ENCODE measurements around the gene DDX24.
"Not testable (repeated sequence)": the region's sequence is repeated elsewhere in the genome, so short reads cannot be mapped to it uniquely, and the experiment has no call there.

The DDX24 gene

DNA sequence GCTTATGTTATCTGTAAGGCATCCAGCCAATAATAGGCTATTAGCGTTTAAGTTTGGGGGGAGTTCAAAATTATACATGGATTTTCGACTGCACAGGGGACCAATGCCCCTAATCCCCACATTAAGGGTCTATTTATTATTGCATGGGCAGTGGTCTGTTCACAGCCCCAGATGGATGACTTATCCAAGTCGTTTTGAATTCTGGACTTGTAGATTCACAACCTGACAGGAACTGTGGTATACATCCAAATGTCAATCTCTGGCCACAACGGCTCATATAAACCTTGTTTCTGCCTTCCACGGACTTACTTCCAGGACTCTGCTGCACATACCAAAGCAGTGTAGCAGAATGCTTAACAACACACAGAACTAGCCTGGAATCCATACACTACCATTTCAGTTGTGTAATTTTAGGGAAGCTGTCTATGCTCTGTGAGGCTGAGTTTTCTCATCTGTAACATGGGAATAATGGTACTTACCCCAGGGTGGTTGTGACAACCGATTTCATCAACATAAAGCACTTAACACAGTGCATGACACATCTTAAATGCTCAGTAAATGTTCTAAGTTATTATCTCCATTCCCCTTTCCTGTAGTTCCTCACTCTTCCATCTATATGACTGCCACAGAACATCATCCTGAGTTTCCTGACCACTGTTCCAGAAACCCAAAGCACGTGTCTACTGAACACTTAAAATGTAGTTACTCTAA lies 3.7 kb downstream of the DDX24 start:
- no peak for FAIRE-seq

DNA sequence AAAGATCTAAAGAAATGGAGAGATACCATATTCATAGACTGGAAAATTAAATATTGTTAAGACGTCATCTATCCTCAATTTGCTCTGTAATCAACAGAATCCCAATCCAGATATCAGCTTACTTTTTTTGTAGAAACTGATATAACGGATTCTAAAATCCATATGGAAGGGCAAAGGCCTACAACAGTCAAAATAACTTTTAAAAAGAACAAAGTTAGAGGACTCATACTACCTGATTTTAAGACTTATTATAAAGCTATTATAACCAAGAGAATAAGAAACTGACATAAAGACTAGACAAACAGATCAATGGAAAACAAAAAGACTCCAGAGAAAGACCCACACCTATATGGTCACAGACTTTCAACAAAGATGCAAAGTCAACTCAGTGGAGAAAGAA lies 6.0 kb downstream of the DDX24 start:
- FAIRE-seq = no peak

DNA sequence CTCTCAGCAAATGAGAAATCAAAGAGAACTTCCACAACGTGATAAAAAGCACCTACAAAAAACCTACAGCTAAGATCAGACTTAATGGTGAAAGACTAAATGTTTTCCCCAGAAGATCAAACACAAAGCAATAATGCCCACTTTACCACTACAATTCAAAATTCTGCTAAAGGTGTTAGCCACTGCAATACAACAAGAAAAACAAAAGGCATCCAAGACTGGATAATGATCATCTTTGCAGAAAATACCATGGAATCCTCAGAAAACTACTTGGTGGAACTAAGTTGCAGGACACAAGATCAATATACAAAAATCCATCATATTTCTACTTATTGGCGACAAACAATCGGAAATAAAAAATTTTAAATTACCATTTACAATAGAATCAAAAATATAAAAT lies 6.5 kb downstream of the DDX24 start:
- FAIRE-seq = no peak

DNA sequence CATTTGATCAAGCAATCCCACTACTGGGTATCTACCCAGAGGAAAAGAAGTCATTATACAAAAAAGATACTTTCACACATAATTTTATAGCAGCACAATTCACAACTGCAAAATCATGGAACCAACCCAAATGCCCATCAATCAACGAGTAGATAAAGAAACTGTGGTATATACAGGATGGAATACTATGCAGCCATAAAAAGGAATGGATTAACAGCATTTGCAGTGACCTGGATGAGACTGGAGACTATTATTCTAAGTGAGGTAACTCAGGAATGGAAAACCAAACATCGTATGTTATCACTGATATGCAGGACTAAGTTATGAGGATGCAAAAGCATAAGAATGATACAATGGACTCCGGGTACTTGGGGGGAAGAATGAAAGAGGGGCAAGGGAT lies 8.9 kb downstream of the DDX24 start:
- not testable (repeated sequence) for FAIRE-seq

DNA sequence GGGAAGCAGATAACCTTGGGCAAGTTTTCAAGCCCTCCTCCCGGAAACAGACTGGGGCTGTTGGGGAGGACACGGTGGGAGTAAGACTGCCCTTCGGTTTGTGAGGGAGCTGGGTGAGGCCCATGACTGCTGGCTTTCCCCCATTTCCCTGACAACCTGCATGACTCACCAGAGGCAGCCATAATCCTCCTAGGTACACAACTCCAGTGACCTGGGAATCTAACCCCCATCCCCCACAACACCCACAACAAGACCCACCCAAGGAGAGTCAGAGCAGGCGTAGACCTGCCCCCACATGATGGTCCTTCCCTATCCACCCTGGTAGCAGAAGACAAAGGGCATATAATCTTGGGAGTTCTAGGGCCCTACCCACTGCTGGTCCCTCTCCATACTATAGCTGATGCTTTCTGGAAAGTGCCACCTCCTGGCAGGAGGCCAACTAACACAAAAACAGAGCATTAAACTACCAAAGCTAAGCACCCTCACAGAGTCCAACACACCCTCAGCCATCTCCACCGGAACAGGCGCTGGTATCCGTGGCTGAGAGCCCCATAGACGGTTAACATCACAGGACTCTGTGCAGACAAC lies 14.8 kb downstream of the DDX24 start:
- FAIRE-seq = no peak

DNA sequence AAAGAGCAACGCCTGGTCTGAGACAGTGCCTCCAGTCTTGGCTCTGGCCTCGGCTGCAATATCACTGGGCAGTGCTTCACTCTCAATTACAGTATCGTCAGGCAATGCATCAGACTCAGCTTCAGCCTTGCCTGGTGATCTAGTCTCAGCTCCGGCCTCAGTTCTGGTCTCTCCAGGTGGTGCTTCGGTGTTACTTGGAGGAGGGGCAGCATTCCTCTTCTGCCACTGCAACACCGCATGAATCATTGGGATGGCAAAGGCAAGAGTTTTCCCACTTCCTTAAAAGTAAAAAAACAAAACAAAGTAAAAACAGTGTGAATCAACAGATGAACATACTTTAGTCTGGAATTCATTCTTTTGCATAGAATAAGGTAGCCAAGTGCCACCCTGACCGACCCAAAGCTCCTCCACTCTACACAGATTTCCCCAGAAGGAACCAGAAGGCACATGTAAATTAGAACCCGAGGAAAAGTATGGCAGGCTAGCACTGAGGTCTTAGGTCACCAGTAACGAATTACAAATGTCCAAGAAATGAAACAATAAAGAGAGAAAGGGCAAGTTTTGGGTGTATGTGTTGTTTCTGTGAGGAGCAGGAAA lies 18.6 kb downstream of the DDX24 start:
- no peak for FAIRE-seq

DNA sequence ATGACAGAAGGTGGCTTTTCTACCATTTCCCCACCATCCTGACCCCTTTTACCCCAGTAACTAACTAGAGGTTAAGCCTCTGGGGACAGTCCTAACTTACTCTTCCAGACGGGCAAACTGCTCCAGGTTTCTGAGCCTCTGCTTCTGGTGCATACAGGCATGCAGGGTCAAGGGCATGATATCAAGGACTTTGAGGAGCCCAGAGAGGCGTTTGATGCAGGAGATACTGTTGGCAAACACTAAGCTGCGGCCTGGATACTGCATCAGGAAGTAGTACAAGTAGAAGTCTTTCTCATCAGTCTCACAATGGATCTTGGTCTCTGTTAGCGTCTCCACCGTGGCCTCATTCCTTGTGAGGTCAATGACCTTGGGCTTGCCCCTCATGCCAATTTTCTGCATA lies 21.0 kb downstream of the DDX24 start:
- FAIRE-seq = no peak

DNA sequence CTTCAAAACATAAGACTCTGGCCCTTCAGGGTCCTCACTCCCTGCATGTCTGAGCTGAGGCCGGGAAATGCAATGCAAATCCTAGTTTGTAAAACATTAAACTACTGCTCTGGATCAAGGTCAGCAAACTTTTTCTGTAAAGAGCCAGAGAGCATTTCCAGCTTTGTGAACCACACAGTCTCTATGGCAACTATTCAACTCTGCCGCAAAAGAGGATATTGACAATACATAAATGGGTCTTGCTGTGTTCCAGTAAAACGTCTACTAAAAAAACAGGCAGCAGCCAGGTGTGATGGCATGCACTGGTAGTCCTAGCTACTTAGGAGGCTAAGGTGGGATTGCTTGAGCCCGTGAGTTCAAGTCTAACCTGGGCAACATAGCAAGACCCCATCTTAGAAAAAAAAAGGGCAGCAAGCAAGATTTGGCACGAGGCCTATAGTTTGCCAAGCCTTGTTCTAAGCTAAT lies 22.3 kb downstream of the DDX24 start:
- FAIRE-seq = no peak

DNA sequence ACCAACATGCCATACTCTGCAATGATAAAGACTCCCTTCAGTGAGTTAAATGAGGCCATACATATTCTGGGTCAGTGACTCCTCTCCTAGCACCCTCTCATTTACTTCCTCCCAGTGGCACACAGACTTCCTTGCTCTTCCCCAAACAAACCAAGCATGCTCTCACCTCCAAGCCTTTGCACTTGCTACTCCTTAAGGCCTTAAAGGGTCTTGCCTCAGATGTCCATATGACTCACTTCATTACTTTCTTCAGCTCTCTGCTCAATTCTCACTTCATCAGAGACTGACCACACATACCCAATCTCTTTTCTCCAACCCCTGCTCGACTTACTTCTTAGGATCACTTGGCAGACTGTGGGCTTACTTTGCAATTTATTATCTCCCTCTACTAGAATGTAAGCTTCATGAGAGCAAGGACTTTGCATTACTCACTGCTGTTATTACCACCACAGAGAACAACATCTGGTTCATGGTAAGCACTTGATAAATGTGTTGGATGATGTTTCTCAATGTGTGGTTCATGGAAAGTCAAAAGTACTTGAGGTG lies 22.8 kb downstream of the DDX24 start:
- FAIRE-seq = no peak

DNA sequence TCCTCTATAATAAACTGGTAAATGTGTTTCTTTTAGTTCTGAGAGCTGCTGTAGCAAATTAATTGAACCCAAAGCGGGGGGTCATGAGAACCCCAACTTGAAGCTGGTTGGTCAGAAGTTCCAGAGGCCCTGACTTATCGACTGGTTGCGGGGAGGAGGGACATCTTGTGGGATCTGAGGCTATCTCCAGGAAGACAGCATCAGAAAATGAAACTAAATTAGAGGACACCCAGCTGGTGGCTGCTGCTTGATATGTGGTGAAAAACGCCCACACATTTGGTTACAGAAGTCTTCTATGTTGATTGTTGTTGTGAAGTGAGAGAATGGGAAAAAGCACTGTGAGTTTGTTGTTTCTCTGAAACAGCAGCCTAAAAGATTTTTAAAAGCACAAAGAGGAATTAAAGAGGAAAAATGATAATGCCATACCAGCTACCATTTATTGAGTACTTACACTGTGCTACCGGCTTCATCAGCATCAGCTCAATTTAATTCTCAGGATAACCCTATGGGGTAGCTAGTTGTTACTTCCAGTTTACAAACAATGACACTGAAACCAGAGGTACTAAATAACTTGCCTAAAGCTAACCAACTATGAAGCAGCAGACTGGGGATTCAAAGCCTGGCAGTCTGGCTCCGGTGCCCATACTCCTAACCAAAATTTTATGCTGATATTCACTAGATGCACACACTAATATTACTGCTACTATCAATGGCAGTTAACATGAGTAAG lies 24.3 kb downstream of the DDX24 start:
- FAIRE-seq = no peak

DNA sequence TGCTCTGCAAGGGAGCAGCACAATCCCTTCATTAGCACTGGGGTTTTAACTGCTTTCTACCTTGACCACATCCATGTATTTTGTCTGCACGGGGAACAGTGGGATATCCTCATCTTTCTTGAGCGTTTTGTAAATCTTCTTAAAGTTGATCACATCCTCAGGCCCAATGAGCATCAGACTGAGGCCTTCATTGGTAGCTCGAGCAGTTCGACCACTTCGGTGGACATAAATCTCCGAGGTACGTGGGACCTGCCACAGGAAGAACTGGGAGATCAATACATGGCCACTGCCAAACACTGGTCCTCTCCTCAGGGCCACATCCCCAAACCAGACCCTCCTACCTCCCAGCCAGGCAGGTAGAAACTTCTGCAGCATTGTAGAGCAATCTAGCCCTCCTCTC lies 26.1 kb downstream of the DDX24 start:
- no peak for FAIRE-seq

DNA sequence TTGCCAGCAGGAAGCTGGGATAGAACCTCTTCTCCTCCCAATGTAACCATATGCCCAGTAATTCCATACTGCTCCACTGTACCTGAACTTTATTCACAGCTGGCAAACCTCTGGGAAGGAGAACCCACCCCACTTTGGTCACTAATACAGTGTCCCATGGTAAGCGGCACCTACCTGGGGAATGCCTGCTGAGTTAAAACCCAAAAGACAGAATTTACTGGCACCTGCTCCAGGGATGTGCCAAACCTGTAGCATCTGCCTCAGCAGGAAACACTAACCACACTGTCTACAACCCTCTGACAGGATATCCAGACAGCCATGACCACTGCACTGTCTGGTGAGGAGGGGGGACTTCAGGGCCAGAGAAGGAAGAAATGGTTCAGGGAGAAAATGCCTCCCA lies 26.6 kb downstream of the DDX24 start:
- FAIRE-seq = no peak

DNA sequence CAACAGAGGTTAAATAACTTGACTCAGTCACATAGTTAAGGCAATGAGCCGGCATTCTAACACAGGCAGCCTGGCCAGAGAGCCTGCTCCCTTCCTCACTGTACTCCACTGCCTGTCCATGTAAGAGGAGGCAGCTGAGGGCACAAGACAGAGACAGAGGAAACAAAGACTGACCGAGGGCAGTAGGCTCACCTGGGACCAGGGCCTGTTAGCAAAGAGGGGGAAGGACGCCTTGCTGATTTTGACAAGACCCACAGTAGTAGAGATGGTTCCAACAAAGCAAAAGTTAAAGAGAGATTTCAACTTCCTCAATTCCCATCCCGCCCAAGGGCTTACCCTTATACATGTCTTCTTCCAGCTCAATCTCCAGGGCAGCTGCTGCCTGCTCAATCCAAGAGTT lies 28.3 kb downstream of the DDX24 start:
- FAIRE-seq = no peak

DNA sequence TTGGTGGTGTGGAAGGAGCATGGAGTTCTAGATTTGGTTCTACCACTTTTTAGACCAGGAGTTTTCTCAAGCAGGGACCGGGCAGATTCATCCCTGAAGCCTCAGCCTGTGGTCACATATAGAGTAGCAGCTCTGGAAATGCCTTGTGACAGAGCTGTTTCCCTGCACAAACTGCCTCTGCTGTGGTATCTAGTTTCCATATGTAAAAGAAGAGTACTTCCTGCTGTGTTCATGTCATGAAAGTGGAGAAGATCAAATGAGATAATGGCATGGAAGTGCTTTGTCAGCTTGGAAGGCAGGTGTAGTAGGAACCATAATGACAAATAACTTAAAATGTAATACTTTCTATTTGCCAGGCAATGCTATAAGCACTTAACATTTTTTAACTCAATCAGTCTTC lies 28.8 kb downstream of the DDX24 start:
- FAIRE-seq = no peak

DNA sequence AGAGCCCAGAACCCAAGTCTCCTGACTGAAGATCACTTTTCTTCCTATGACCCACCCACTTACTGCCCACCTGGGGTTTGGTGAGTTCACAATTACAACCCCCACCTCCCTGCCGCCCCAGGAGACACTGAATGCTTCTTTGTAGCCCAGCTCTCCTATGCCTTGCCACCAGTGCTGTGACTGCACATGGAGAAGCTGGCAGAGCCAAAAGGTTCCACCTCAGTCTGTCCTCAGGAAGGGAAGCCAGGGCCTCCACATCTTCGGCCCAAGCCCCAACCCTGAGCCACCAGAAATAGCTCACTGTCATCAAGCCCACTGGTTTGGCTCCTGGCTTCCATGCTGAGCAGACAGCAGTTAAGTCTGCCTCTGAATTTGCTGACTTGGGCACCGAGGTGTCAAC lies 29.2 kb downstream of the DDX24 start:
- FAIRE-seq = no peak

DNA sequence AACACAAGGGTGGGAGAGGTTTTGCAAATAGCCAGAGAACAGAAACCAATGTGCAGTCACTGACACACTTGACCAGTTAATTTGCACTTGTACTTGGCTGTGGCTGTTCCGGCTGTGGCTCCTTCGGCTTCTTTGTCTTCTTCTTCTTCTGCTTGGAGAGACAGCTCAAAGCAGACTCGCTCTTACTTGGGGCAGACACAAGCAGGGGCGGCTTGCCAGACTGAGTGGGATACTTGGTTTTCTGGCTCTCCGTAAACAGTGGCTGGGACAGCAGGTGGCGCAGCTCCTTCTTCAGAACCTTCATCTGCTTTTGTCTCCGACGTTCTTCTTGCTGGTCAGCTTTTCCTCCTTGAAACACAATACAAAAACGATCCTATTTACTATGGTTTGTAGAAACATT lies 29.9 kb downstream of the DDX24 start:
- no peak for FAIRE-seq

DNA sequence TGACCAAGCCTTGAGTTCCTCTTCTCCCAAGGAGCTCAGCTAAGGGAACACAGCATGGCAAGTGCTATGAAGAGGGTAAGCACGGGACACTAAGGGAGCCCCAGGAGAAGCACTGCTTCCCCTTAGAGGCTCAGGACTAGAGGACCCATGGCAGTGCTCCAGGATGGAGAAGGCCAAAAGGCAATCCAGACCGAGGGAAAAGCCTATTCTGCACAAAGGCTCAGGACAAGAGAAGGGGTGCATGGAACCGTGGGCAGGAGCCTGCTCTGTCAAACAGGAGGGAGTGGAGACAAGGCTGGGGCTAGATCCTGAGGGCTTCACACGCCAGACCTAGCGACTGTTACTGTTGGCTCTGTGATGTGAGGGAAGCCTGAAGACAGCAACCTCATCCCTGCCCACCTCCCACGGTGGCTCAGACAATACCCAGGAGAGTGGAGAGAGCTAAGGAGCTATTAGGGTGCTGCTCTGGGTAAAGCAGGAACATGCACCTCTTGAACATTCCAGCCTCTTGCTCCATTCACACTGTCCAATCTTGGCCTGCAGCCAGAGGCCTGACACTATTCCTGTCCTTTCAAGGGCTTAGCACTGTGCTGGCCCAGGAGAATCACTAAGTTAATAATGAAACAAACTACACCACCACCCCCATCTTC lies 30.6 kb downstream of the DDX24 start:
- no peak for FAIRE-seq

DNA sequence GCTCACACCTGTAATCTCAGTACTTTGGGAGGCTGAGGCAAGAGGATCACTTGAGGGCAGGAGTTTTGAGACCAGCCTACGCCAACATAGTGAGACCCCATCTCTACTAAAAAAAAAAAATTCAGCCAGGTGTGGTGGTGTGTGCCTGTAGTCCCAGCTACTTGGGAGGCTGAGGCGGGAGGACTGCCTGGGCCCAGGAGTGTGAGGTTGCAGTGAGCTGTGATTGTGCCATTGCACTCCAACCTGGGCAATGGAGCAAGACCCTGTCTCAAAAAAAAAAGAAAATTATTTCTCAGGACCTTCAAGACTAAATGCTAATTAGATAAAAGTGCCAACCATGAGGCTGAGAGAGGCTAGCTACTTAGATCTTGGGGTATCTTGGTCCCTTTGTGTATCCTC lies 31.4 kb downstream of the DDX24 start:
- no peak for FAIRE-seq

DNA sequence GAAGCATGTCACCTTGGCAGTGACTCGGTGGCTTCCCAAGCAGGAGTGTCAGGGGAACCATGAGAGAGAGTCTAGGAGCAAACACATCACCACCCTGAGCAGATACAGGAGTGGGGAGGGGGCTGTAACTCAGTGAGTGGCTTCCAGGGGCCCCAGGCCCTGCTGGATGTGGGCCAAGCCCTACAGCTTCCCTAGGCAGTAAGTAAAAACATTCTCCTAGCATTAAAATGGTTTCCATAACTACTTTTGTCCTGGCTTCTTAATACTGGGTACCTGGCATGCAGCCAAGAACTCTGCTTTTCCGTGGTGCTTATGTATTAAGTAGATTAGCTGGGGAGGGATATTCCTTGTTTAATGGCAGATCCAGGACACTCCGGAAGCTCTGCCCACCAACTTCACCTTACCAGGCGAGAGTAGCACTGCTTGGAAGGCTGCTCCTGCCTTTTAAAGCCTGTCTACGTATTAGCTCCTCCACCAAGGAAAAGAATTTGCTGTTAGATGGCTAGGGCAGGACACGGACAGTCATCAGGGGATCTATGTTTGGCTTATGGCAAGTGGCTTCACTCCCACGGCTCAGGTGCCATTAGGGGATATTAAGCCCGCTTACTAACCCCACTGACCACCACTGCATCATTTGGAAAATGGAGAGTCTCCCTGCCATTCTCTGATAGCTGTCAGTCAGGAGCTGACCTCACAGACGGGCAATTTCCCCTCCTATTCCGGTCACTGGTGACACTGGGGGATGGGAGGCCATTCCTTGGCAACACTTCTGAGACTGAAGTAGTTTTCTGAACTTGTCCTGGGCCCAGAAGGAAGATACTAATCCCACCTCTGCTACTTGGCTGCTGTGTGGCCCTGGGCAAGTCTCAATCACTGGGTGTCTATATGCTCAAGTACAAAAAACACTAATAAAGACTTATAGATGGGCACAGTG lies 32.0 kb downstream of the DDX24 start:
- FAIRE-seq = no peak

DNA sequence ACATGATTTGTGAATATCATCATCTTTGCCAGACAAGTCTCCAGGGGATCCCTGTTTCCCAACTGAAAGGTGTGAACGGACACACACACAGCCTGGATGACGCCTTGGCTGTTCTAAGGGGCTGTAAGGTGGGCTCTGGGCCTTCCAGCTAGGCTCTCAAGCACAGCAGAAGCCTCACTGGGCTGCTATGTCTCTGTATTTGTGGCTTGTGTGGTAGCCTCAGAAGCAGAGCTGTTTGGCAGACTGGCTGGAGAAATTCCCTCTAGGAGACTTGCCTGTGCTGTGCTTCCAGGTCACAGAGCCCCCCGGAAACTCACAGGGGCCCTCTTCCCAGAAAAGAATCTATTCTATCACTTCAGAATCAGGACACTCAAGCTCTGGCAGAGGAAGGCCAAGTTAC lies 33.4 kb downstream of the DDX24 start:
- FAIRE-seq = no peak

DNA sequence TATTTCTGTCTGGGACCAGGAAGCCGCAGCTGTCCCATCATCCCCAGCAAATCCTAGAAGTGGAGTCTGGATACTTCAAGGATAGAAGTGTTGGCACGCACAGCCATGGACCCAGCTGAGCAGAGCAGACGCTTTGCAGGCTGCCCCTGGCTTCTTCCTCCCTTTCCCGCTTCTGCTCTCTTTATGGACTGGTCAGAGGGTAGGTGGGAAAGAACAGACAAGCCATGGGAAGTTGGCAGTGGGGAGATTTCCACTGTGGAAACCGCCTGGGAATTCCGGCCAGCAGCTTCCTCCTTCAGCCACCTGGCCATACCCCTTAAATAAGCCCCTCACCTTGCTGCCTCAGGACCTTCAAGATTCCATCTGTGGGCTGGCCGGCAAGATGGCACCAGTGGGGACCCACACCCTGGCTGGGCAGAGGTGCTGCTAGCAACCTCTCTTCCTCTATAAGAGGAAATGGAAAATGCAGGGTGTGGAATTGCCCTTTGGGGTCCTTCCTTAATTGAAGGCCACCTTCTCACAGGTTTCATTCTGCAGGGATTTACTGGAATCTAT lies 34.2 kb downstream of the DDX24 start:
- no peak for FAIRE-seq

Data from TTC549 (cell line).